H1 (cell line): ENCODE data around the gene GPC6. TPM values are rescaled to one million over a fixed set of nuclear protein-coding genes. Genes with fewer than 3 reads are reported as not detected.

Source experiments
- CTCF ChIA-PET: fragments of 300-600 bp; sonication (Branson Sonifier 250); formaldehyde crosslinking; loops from one replicate; lab custom pipeline; 2021; ENCODE audit not compliant: partially characterized antibody; lab: Charles Lee
- POLR2A ChIA-PET: fragments of 300-600 bp; sonication (Branson Sonifier 250); formaldehyde crosslinking; loops from one replicate; lab custom pipeline; 2021; ENCODE audit warnings: inconsistent platforms; ENCODE audit not compliant: partially characterized antibody; lab: Charles Lee
- DNase-seq, 2 experiments: peaks; one replicate each; pipeline versions ENCODE4 v3.0.0 to v3.0.0-alpha.2; 2010 to 2022; ENCODE audit warnings: low spot score in 2 of 2, low read depth in 1 of 2, mixed read lengths in 1 of 2
- FAIRE-seq: peaks from 2 replicates; lab custom pipeline; 2011; peaks lifted over from hg19 to GRCh38; lab: Jason Lieb, UNC
- H2AFZ ChIP-seq: 2 replicates; pipeline ENCODE4 v1.8.1; 2012; ENCODE audit warnings: low read length, inconsistent platforms
- H2AK5ac ChIP-seq: 2 replicates; pipeline ENCODE4 v1.6.1; 2013; ENCODE audit warnings: low read depth, low read length
- H2BK120ac ChIP-seq: replicated peaks from 2 replicates; pipeline ENCODE3; 2013; ENCODE audit warnings: low read depth, low read length, inconsistent platforms
- H2BK12ac ChIP-seq: 2 replicates; pipeline ENCODE4 v1.6.1; 2013; ENCODE audit warnings: low read depth, low read length
- H2BK15ac ChIP-seq: 2 replicates; pipeline ENCODE4 v1.6.1; 2013; ENCODE audit warnings: low read length
- H2BK20ac ChIP-seq: 2 replicates; pipeline ENCODE4 v1.6.1; 2013; ENCODE audit warnings: low read length
- H2BK5ac ChIP-seq: 2 replicates; pipeline ENCODE4 v1.6.1; 2013; ENCODE audit warnings: low read depth, low read length
- H3K14ac ChIP-seq: 2 replicates; pipeline ENCODE4 v1.6.1; 2013; ENCODE audit warnings: inconsistent platforms; ENCODE audit not compliant: insufficient read length
- H3K18ac ChIP-seq: 2 replicates; pipeline ENCODE4 v1.6.1; 2013; ENCODE audit warnings: low read length; ENCODE audit errors: extremely low read depth
- H3K23ac ChIP-seq: 2 replicates; pipeline ENCODE4 v1.6.1; 2013; ENCODE audit warnings: inconsistent platforms; ENCODE audit not compliant: insufficient read length
- H3K23me2 ChIP-seq: 2 replicates; pipeline ENCODE4 v1.6.1; 2013; ENCODE audit warnings: low read depth, low read length
- H3K27ac ChIP-seq: 2 replicates; pipeline ENCODE4 v1.6.1; 2011; ENCODE audit warnings: low read depth, low read length, inconsistent platforms
- H3K27me3 ChIP-seq, 4 experiments: replicated peaks in 1 of 4; 1 replicate in 1 of 4; 2 replicates in 3 of 4; pipeline versions ENCODE4 v1.6.1 to v1.8.1; 2011 to 2013; ENCODE audit warnings: low read length in 3 of 4, mild to moderate bottlenecking in 3 of 4, inconsistent platforms in 2 of 4, mixed read lengths in 2 of 4, moderate library complexity in 1 of 4; ENCODE audit not compliant: control insufficient read depth in 3 of 4, insufficient read depth in 3 of 4; ENCODE audit errors: extremely low read depth in 1 of 4
- H3K36me3 ChIP-seq, 4 experiments: 2 replicates each; pipeline versions ENCODE4 v1.6.1 to v1.8.1; 2011 to 2013; ENCODE audit warnings: mild to moderate bottlenecking in 4 of 4, low read length in 3 of 4, moderate library complexity in 2 of 4, control low read depth in 1 of 4, inconsistent platforms in 1 of 4; ENCODE audit not compliant: insufficient read depth in 4 of 4, control insufficient read depth in 2 of 4
- H3K4ac ChIP-seq: replicated peaks from 2 replicates; pipeline ENCODE3; 2013; ENCODE audit warnings: low read length, low read depth, mixed read lengths, inconsistent platforms; ENCODE audit not compliant: insufficient read length
- H3K4me1 ChIP-seq, 4 experiments: replicated peaks in 1 of 4; 1 replicate in 1 of 4; 2 replicates in 3 of 4; pipeline versions ENCODE4 v1.6.1 to v1.8.1; 2011 to 2013; ENCODE audit warnings: low read length in 3 of 4, inconsistent platforms in 2 of 4, mixed read lengths in 1 of 4; ENCODE audit not compliant: insufficient read depth in 4 of 4, control insufficient read depth in 3 of 4
- H3K4me2 ChIP-seq, 2 experiments: 2 replicates each; pipeline versions ENCODE4 v1.6.1 to v1.8.1; 2011 to 2013; ENCODE audit warnings: low read depth in 2 of 2, low read length in 2 of 2, control low read depth in 1 of 2, inconsistent platforms in 1 of 2, mild to moderate bottlenecking in 1 of 2; ENCODE audit not compliant: insufficient read depth in 1 of 2
- H3K4me3 ChIP-seq, 4 experiments: fragments of 200-600, 300-600 bp in 1 of 4; sonication (generic), shearing (Covaris generic), sonication (Bioruptor Twin) in 1 of 4; 2 replicates each; pipeline versions ENCODE4 v1.5.1 to v1.8.1; 2011 to 2016; ENCODE audit warnings: low read length in 4 of 4, low read depth in 3 of 4, control low read depth in 2 of 4, inconsistent platforms in 2 of 4, mild to moderate bottlenecking in 2 of 4, mixed read lengths in 1 of 4, moderate library complexity in 1 of 4; ENCODE audit not compliant: insufficient read depth in 2 of 4; ENCODE audit errors: extremely low read depth in 1 of 4
- H3K56ac ChIP-seq: replicated peaks from 2 replicates; pipeline ENCODE3; 2013; ENCODE audit warnings: low read depth, mild to moderate bottlenecking, mixed read lengths, low read length, inconsistent platforms; ENCODE audit not compliant: insufficient read length
- H3K79me1 ChIP-seq: 2 replicates; pipeline ENCODE4 v1.6.1; 2013; ENCODE audit warnings: low read depth, low read length, control low read depth
- H3K79me2 ChIP-seq, 2 experiments: 2 replicates each; pipeline versions ENCODE4 v1.6.1 to v1.8.1; 2012 to 2013; ENCODE audit warnings: low read length in 2 of 2, mild to moderate bottlenecking in 2 of 2, inconsistent platforms in 1 of 2; ENCODE audit not compliant: insufficient read depth in 2 of 2, control insufficient read depth in 1 of 2
- H3K9ac ChIP-seq, 4 experiments: replicated peaks in 1 of 4; 1 replicate in 1 of 4; 2 replicates in 3 of 4; pipeline versions ENCODE4 v1.6.1 to v1.8.1; 2011 to 2013; ENCODE audit warnings: low read depth in 3 of 4, low read length in 3 of 4, control low read depth in 2 of 4, mild to moderate bottlenecking in 2 of 4, moderate library complexity in 2 of 4, inconsistent platforms in 1 of 4; ENCODE audit errors: extremely low read depth in 1 of 4
- H3K9me3 ChIP-seq, 2 experiments: 2 replicates each; pipeline versions ENCODE4 v1.6.1 to v1.8.1; 2012 to 2013; ENCODE audit warnings: mild to moderate bottlenecking in 2 of 2, moderate library complexity in 2 of 2, control low read depth in 1 of 2, inconsistent platforms in 1 of 2, low read depth in 1 of 2, low read length in 1 of 2, mixed read lengths in 1 of 2; ENCODE audit not compliant: insufficient read depth in 2 of 2
- H4K20me1 ChIP-seq, 2 experiments: replicated peaks in 1 of 2; 2 replicates each; pipeline versions ENCODE3 to v1.8.1; 2011 to 2013; ENCODE audit warnings: inconsistent platforms in 2 of 2, low read length in 2 of 2, mild to moderate bottlenecking in 1 of 2; ENCODE audit not compliant: insufficient read depth in 2 of 2, control insufficient read depth in 1 of 2
- H4K5ac ChIP-seq: 2 replicates; pipeline ENCODE4 v1.6.1; 2013; ENCODE audit warnings: low read length, low read depth, mixed read lengths, inconsistent platforms; ENCODE audit not compliant: insufficient read length
- H4K8ac ChIP-seq: 2 replicates; pipeline ENCODE4 v1.8.0; 2013; ENCODE audit warnings: mild to moderate bottlenecking, moderate library complexity, low read length, inconsistent platforms; ENCODE audit not compliant: insufficient read depth; ENCODE audit errors: extremely low read depth
- H4K91ac ChIP-seq: replicated peaks from 2 replicates; pipeline ENCODE3; 2013; ENCODE audit warnings: low read length, mixed read lengths, inconsistent platforms; ENCODE audit not compliant: insufficient read length
- ATF2 ChIP-seq: IDR thresholded peaks from 2 replicates; pipeline ENCODE4 v1.6.1; 2012; ENCODE audit warnings: low read length, inconsistent platforms
- BACH1 ChIP-seq: IDR thresholded peaks from 2 replicates; pipeline ENCODE4 v1.6.1; 2012; ENCODE audit warnings: low read length, improper control_type of control experiment
- CEBPB ChIP-seq: IDR thresholded peaks from 2 replicates; pipeline ENCODE4 v1.6.1; 2012; ENCODE audit warnings: low read depth, low read length
- EP300 ChIP-seq, 2 experiments: IDR thresholded peaks; 1 replicate in 1 of 2; 2 replicates in 1 of 2; pipeline ENCODE4 v1.6.1; 2011 to 2012; ENCODE audit warnings: low read depth in 2 of 2, low read length in 2 of 2, mild to moderate bottlenecking in 2 of 2, borderline replicate concordance in 1 of 2, inconsistent platforms in 1 of 2, moderate library complexity in 1 of 2
- FOSL1 ChIP-seq: IDR thresholded peaks from 2 replicates; pipeline ENCODE4 v1.6.1; 2011; ENCODE audit warnings: mild to moderate bottlenecking, low read depth, low read length, moderate library complexity; ENCODE audit not compliant: insufficient read depth
- HDAC2 ChIP-seq, 2 experiments: fragments of 300-600 bp in 1 of 2; sonication (generic) in 1 of 2; IDR thresholded peaks; 2 replicates each; pipeline ENCODE4 v1.6.1; 2011 to 2012; ENCODE audit warnings: low read depth in 2 of 2, low read length in 2 of 2, mild to moderate bottlenecking in 2 of 2, moderate library complexity in 2 of 2, borderline replicate concordance in 1 of 2, inconsistent platforms in 1 of 2
- POU5F1 ChIP-seq: IDR thresholded peaks from 2 replicates; pipeline ENCODE4 v1.6.1; 2011; ENCODE audit warnings: low read depth, mild to moderate bottlenecking, low read length, moderate library complexity
- SAP30 ChIP-seq: fragments of 300-600 bp; sonication (generic); IDR thresholded peaks from 2 replicates; pipeline ENCODE4 v1.7.1; 2012; ENCODE audit warnings: low read length, moderate library complexity, mild to moderate bottlenecking, inconsistent platforms; ENCODE audit not compliant: insufficient read depth, insufficient replicate concordance
- SP2 ChIP-seq: IDR thresholded peaks from 2 replicates; pipeline ENCODE4 v1.6.1; 2012; ENCODE audit warnings: mild to moderate bottlenecking, low read length, inconsistent platforms
- TBP ChIP-seq: IDR thresholded peaks from 2 replicates; pipeline ENCODE4 v1.6.1; 2011; ENCODE audit warnings: low read depth, low read length, improper control_type of control experiment
- WGBS, 2 experiments: shearing (Covaris generic) in 1 of 2; methylation state at CpG; one replicate each; pipeline versions ENCODE4 v1.1.6 to v1.1.7; 2013 to 2015; ENCODE audit warnings: low lambda C conversion rate in 2 of 2, mixed read lengths in 2 of 2, inconsistent platforms in 1 of 2, low coverage in 1 of 2, missing lambda C conversion rate in 1 of 2; ENCODE audit not compliant: insufficient replicate concordance in 2 of 2, insufficient coverage in 1 of 2, insufficient read length in 1 of 2; ENCODE audit errors: extremely low coverage in 1 of 2, missing lambda C conversion rate in 1 of 2; 5-methylcytosine and 5-hydroxymethylcytosine counted together
- polyA plus RNA-seq, 7 experiments: library from polyadenylated mRNA; depleted of rRNA in 3 of 7; stranded (reverse) in 5 of 7; unstranded in 2 of 7; fragments of >200 nt in 5 of 7; fragments of 200-250 nt in 2 of 7; gene quantifications; 1 replicate in 5 of 7; 2 replicates in 1 of 7; 4 replicates in 1 of 7; pipeline versions ENCODE4 v1.2.1 to v1.2.3, GENCODE V29; 2011 to 2013; ENCODE audit warnings: missing spikeins in 2 of 7, mixed read lengths in 2 of 7
- total RNA-seq: library from RNA; stranded (reverse); fragmentation: NEBNext Ultra II Directional; extraction: Animal tissue kit (Norgen Biotek cat#: 25700); gene quantifications from 2 replicates; pipeline ENCODE4 v1.2.1, GENCODE V29; 2021

The GPC6 gene
- total and polyA plus RNA-seq, 2 of the 8 experiments (the other 6 are each of a cell fraction or from before 2014, with no cell fraction given) = 5.4 to 12.0 TPM

- peak; percentile 65 for FAIRE-seq
- Histone ChIP-seq H3K4me2 (no peak overlapping the region), H4K8ac (no peak overlapping the region), H3K14ac (no peak overlapping the region), H3K4ac (no peak overlapping the region), H2AK5ac (no peak overlapping the region), H2AFZ (no peak overlapping the region), H2BK20ac (no peak overlapping the region), H3K9ac (no peak overlapping the region), H3K4me1 (peaks cover 0 to 16% (median 5%) of the 10 kb centered on the region in 4 experiments; a peak in 5 of 7 replicates), H2BK120ac (no peak overlapping the region), H3K23me2 (peaks cover 2% of the 10 kb centered on the region; the same call in 1 of the 2 replicates), H4K5ac (no peak overlapping the region), H3K79me1 (peaks cover 3% of the 10 kb centered on the region; the same call in 1 of the 2 replicates), H2BK12ac (no peak overlapping the region), H4K91ac (no peak overlapping the region), H3K79me2 (peaks cover 6 to 60% of the 10 kb centered on the region in 2 experiments; a peak in 3 of 4 replicates), H3K9me3 (peaks cover 3 to 11% of the 10 kb centered on the region in 2 experiments; a peak in 1 of 4 replicates), H3K27ac (no peak overlapping the region), H3K18ac (no peak overlapping the region), H2BK5ac (no peak overlapping the region), H4K20me1 (peaks cover 0 to 1% of the 10 kb centered on the region in 2 experiments), H3K36me3 (no peaks in the 10 kb centered on the region), H3K23ac (no peak overlapping the region), H3K56ac (no peak overlapping the region), H2BK15ac (no peak overlapping the region), H3K4me3 (no peak overlapping the region), H3K27me3 (no peaks in the 10 kb centered on the region)
- POLR2A ChIA-PET = interaction anchor here (1.7 kb wide), 1 partner anchor 9 kb away, joined by 7 read pairs; the partner anchor contains the start of gene GPC6
- CTCF ChIA-PET = interaction anchor here (0.8 to 3.0 kb wide), 9 partner anchors 9 to 335 kb away, joined by 3 to 9 read pairs (median 4); no protein-coding TSS in a partner anchor
- WGBS, 2 experiments = 83% methylated on average over 2 of the region's 2 CpGs; no CpG with 5 or more reads in 1 of the 2 experiments
- no peak for DNase-seq
- TF ChIP-seq EP300 (IDR thresholded peaks at IDR 0.05; ENCODE audit: borderline replicate concordance in 1 of 2, low read depth in 2 of 2, low read length in 2 of 2) = no peak
- TF ChIP-seq BACH1 = no peak
- TF ChIP-seq POU5F1 = no peak
- no peak for TF ChIP-seq FOSL1
- TF ChIP-seq SP2 = no peak
- no peak for TF ChIP-seq TBP
- TF ChIP-seq CEBPB = no peak
- TF ChIP-seq HDAC2 (IDR thresholded peaks at IDR 0.05; ENCODE audit: borderline replicate concordance in 1 of 2, low read depth in 2 of 2, low read length in 2 of 2) = no peak
- no peak for TF ChIP-seq SAP30
- no peak for TF ChIP-seq ATF2
Observed at GRCh38 chr13:93235258-93236015, 8.8 kb downstream of the GPC6 start.
